ENCODE results near the gene RSAD2.

The RSAD2 gene

DNA sequence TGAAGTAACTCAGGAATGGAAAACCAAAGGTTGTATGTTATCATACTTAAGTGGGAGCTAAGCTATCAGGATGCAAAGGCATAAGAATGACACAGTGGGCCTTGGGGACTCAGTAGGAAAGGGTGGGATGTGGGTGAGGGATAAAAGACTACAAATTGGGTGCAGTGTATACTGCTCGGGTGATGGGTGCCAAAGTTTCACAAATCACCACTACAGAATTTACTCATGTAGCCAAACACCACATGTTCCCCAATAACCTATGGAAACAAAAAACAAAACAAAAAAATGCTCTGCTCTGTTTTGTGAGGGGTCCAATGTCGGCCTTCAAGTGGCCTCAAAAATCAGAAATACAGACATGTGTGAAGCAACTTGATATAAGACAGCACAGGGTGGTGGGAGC lies 30.7 kb downstream of the RSAD2 start:
- H3K9me3 ChIP-seq, result no peaks in the 10 kb centered on the region
- no peak for DNase-seq
- H3K27me3 ChIP-seq, result no peaks in the 10 kb centered on the region
- H3K4me3 ChIP-seq, result no peak overlapping the region
- intact Hi-C loops (cut with DNase I; ENCODE audit: low total_unique reads), result no loop called here
- TF ChIP-seq, protein P1, sequence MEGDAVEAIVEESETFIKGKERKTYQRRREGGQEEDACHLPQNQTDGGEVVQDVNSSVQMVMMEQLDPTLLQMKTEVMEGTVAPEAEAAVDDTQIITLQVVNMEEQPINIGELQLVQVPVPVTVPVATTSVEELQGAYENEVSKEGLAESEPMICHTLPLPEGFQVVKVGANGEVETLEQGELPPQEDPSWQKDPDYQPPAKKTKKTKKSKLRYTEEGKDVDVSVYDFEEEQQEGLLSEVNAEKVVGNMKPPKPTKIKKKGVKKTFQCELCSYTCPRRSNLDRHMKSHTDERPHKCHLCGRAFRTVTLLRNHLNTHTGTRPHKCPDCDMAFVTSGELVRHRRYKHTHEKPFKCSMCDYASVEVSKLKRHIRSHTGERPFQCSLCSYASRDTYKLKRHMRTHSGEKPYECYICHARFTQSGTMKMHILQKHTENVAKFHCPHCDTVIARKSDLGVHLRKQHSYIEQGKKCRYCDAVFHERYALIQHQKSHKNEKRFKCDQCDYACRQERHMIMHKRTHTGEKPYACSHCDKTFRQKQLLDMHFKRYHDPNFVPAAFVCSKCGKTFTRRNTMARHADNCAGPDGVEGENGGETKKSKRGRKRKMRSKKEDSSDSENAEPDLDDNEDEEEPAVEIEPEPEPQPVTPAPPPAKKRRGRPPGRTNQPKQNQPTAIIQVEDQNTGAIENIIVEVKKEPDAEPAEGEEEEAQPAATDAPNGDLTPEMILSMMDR (IDR thresholded peaks at IDR 0.05), result no peak
- no peaks in the 10 kb centered on the region for H3K4me1 ChIP-seq
- H3K27ac ChIP-seq, result no peak overlapping the region
- no peaks in the 10 kb centered on the region for H3K36me3 ChIP-seq

DNA sequence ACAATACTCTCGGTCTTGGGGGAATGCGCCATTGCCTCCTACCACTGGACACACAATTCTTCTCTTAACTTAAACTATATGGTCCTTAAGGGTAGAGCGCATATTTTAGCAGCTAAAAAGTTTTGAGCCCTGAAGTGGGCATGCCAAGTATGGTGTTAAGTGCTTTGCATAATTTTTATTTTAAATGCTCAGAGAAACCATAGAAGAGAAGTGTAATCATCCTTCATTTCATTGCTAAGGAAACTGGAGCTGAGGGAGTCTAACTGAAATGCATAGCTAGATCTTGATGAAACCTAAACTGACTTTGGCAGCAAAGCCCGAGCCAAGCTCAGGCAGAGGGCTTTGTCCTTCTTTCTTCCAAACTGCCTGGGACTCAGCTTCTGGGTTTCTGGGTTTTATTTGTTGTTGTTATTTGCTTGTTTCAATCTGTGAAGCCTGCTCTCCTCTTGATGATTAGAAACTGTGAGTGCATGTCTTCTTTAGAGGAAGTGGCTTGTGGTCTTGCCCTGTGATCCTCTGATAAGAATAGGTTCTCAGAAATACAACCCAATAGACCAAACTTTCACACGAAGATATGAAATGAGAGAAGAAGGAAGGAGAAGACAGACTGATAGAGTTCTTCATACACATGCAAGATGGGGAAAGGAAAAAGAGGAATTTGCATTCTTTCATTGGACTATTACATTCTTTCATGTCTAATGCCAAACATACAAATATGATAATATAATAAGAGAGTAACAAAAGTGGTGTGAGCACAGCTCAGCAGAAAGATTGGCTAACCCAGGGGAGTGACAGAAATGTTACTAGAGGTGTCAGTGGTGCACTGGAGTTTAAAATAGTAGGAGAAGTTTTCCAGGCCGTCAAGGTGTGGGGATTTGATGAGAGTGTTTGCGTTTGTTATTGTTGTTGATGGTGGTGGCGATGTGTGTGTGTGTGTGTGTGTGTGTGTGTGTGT lies 32.1 kb downstream of the RSAD2 start:
- Histone ChIP-seq H3K27me3 (no peaks in the 10 kb centered on the region), H3K4me1 (no peaks in the 10 kb centered on the region), H3K27ac (no peak overlapping the region), H3K9me3 (no peaks in the 10 kb centered on the region), H3K4me3 (no peak overlapping the region), H3K36me3 (no peaks in the 10 kb centered on the region)
- TF ChIP-seq, protein P1 (IDR thresholded peaks at IDR 0.05), result no peak
- intact Hi-C loops (cut with DNase I; ENCODE audit: low total_unique reads), result no loop called here
- no peak for DNase-seq

DNA sequence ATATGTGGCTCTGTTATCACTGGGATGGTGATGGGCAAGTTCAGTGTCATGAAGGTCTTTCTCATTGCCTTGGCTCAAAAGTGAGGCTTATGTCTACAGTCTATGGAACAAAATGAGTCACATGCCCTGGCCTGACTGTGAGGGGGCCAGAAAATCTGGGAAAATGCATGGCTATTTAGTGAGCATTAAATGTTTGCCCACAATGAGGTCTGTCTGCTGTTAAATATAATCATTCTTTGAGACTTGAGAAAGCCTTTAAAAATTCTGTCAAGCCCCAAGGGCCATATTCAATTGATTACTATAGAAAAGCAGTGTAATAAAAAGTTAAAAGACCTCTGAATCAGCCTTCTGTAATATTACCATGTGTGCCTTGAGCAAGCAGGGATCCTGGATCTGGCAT lies 34.1 kb downstream of the RSAD2 start:
- intact Hi-C loops (cut with DNase I; ENCODE audit: low total_unique reads), result no loop called here

DNA sequence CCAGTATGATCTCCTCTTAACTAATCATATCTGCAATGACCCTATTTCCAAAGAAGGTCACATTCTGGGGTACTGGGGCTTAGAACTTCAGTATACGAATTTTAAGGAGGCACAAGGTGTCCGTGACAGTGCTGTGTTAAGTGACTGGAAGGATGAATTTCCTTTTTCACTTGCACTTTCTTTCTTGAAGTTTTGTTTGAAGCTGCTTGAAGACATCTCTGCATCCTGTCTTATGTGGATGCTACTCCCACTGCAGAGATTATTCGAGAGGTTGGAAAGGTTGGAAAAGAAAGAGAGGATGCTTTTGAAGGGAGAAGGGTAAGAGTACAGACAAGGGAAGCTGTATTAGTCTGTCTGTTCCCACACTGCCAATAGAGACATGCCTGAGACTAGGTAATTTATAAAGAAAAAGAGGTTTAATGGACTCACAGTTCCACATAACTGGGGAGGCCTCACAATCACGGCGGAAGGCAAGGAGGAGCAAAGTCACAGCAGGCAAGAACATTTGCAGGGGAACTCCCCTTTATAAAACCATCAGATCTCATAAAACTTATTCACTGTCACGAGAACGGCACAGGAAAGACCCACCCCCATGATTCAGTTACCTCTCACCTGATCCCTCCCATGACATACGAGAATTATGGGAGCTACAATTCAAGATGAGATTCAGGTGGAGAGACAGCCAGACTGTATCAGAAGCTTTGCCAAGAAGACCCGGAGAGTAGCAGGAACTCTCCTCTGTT lies 36.0 kb downstream of the RSAD2 start:
- Histone ChIP-seq H3K9me3 (no peaks in the 10 kb centered on the region), H3K4me3 (no peak overlapping the region), H3K27ac (no peak overlapping the region), H3K4me1 (peaks cover 0 to 11% (median 8%) of the 10 kb centered on the region in 4 donors), H3K27me3 (no peaks in the 10 kb centered on the region), H3K36me3 (no peaks in the 10 kb centered on the region)
- intact Hi-C loops (cut with DNase I; ENCODE audit: low total_unique reads), result no loop called here
- DNase-seq, result no peak
- TF ChIP-seq, protein P1 (IDR thresholded peaks at IDR 0.05), result no peak

More for the DNA sequence above, 34.1 kb downstream of the RSAD2 start:
- H3K27ac ChIP-seq, result no peak overlapping the region
- H3K27me3 ChIP-seq, result no peaks in the 10 kb centered on the region
- no peak for DNase-seq
- no peaks in the 10 kb centered on the region for H3K36me3 ChIP-seq
- H3K9me3 ChIP-seq, result no peaks in the 10 kb centered on the region
- no peak overlapping the region for H3K4me3 ChIP-seq
- H3K4me1 ChIP-seq, result peaks cover 0 to 1% (median under 1%) of the 10 kb centered on the region in 4 donors
- TF ChIP-seq, protein P1 (IDR thresholded peaks at IDR 0.05), result no peak

DNA sequence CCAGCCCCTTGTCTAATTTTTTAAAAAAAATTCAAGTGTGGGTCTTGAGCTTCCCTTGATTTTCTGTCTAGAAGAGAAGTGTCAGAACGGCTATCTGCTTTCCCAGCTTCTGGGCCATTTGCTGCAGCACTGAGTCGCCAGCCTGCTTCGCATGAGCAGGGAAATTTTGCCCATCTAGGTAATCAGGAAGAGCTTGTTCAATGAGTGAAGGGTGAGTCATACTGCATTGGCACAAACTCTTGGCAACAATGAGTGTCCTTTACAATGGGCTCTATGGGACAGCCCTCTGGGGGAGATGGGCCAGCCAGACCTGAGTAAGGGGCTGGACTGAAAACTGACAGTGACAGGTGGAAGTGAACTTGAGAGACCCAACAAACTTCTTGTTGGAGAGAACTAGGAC lies 37.3 kb downstream of the RSAD2 start:
- H3K27me3 ChIP-seq, result no peaks in the 10 kb centered on the region
- no peak overlapping the region for H3K4me3 ChIP-seq
- peaks cover 0 to 18% (median 12%) of the 10 kb centered on the region in 4 donors for H3K4me1 ChIP-seq
- intact Hi-C loops (cut with DNase I; ENCODE audit: low total_unique reads), result no loop called here
- no peak overlapping the region for H3K27ac ChIP-seq
- DNase-seq, result no peak
- TF ChIP-seq, protein P1 (IDR thresholded peaks at IDR 0.05), result no peak
- H3K36me3 ChIP-seq, result no peaks in the 10 kb centered on the region
- no peaks in the 10 kb centered on the region for H3K9me3 ChIP-seq

Data from tibial artery (tissue), 4 donors.